Fibroblast of pulmonary artery (primary cell): Measurements from ENCODE around the gene XCL1.

Experiments used
- DNase-seq: peaks from one replicate; pipeline ENCODE4 v3.0.0-alpha.2; 2010; ENCODE audit warnings: low read depth
- H3K4me3 ChIP-seq: replicated peaks from 2 replicates; pipeline ENCODE4 v1.5.1; 2011; ENCODE audit warnings: low read depth, mild to moderate bottlenecking, control low read depth, low read length, moderate library complexity
- TF ChIP-seq, protein P1 (sequence below): IDR thresholded peaks from 2 replicates; pipeline ENCODE4 v1.5.1; 2011; ENCODE audit warnings: mild to moderate bottlenecking, control low read depth, low read length, inconsistent platforms; ENCODE audit errors: missing control alignments

Gene XCL1

DNA sequence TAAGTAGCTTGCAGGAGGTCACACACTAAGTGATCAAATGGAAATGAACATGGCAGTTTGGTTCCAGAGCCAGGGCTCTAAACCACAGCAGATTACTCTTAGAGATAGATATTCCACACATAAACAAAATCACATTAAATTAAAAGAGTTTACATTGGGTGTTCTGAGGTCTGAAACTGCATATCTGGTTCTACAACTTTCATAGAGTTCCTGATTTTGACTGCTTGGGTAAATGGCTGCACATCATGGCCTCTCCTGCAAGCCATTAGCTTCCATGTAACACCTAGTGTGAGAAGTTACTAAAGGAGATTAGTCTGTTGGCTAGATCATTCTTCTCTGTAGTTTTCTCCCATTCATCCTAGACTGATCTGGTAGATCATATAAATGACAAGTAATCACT lies 19.8 kb upstream of the XCL1 start:
- no peak overlapping the region for H3K4me3 ChIP-seq
- TF ChIP-seq, protein P1, sequence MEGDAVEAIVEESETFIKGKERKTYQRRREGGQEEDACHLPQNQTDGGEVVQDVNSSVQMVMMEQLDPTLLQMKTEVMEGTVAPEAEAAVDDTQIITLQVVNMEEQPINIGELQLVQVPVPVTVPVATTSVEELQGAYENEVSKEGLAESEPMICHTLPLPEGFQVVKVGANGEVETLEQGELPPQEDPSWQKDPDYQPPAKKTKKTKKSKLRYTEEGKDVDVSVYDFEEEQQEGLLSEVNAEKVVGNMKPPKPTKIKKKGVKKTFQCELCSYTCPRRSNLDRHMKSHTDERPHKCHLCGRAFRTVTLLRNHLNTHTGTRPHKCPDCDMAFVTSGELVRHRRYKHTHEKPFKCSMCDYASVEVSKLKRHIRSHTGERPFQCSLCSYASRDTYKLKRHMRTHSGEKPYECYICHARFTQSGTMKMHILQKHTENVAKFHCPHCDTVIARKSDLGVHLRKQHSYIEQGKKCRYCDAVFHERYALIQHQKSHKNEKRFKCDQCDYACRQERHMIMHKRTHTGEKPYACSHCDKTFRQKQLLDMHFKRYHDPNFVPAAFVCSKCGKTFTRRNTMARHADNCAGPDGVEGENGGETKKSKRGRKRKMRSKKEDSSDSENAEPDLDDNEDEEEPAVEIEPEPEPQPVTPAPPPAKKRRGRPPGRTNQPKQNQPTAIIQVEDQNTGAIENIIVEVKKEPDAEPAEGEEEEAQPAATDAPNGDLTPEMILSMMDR, result no peak
- no peak for DNase-seq

DNA sequence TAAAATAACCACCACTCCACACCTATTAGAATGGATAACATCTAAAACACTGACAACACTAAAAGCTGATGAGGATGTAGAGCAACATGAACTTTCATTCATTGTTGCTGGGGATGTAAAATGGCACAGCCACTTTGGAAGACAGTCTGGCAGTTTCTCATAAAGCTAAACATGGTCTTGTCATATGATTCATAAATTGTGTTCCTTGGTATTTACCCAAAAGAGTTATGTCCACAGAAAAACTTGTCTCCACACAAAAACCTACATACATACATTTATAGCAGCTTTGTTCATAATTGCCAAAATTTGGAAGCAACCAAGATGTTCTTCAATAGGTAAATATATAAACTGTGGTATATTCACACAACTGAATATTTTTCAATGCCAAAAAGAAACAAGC lies 16.0 kb upstream of the XCL1 start:
- TF ChIP-seq, protein P1, result no peak
- no peak overlapping the region for H3K4me3 ChIP-seq
- DNase-seq, result no peak

DNA sequence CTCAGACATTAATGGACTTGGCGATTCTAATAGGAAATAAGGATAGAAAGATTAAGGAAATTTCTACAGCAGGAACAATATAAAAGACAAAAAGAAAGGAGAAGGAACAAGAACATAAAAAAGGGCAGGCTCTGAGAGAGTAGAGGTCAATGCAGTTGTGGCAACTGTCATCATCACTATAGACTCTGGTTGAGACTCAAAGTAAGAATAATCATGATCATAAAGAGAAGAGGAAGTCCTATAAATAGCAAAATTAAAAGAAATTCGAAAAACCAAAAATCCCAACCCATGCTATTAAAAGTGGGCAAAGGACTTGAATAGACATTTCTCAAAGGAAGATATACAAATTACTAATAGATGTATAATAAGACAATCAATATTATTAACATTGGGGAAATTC lies 14.4 kb upstream of the XCL1 start:
- TF ChIP-seq, protein P1, result no peak
- no peak for DNase-seq
- no peak overlapping the region for H3K4me3 ChIP-seq

DNA sequence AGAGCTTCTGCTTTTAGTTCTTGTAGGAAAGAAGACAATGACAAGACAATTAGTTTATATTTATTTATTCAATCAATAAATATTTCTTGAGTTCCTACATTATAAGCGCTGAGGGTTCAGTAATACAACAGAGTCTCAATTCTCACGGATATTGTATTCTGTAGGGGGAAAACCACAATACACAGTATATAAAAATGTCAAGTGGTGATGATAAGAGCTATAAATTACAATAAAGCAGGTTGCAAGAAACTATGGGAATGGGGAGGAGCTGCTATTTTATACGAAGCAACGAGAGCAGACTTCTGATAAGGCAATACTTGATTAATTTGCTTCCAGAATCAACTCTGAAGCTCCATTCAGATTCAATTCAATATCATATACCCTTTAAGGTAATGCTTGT lies 10.6 kb upstream of the XCL1 start:
- DNase-seq, result no peak
- H3K4me3 ChIP-seq, result no peak overlapping the region
- TF ChIP-seq, protein P1, result no peak

DNA sequence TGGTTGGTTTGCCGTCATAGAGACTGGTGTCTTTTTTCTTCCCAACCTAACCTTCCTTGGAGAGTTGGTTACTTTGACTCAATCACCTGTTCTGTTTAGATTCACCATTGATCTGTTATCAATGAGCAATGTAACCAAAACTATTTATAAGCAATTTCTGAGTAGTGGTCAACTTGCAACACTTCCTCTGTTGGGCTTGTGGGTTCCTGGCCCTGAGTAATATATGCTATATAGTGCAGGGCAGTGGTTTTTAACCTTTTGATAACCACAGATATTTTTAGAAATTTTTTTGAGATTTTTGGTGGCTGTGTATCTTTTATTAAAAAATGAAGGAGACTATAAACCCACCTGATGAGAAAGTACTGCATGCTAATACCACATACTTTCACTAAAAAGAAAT lies 9.4 kb upstream of the XCL1 start:
- no peak for DNase-seq
- H3K4me3 ChIP-seq, result no peak overlapping the region
- TF ChIP-seq, protein P1, result no peak

DNA sequence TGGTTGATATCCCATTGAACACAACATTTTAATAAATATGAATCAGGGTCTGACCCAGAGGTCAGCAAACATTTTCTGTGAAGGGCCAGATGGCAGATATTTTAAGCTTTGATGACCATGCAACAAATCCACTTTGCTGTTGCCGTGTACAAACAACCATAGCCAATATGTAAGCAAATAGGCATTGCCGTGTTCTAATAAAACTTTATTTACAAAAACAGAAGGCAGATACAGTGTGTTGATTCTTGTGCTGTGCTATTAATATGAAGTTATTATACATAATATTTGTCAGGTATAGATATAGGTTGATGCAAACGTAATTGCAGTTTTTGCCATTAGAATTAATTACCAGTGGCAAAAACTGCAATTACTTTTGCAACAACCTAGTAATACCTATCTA lies 8.8 kb upstream of the XCL1 start:
- TF ChIP-seq, protein P1, result no peak
- no peak for DNase-seq
- no peak overlapping the region for H3K4me3 ChIP-seq

DNA sequence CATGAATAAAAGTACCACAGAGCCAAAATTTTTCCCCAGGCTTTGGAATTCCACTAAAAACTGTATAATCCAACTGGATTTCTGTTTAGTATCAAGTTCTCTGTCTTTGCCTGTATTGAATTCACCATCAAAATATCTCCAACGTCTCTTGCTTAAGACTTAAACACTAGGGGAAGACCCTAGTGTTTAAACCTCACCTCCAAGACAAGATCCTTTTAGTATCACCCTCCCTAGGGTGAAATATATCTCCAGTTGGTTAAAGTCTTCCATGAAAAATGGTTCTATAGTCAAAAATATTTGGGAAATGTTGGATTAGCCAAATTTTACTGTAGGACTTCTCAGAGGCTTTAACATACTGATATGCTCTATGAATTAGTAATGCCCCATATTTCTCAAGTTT lies 8.1 kb upstream of the XCL1 start:
- no peak overlapping the region for H3K4me3 ChIP-seq
- DNase-seq, result no peak
- TF ChIP-seq, protein P1, result no peak
